A549 (cell line): ENCODE measurements around the gene PRTN3.

Source experiments
- CHD2 ChIP-seq: fragments of 150-350 bp; IDR thresholded peaks from 2 replicates; pipeline ENCODE4 v1.6.1; 2014; ENCODE audit warnings: low read length; ENCODE audit not compliant: partially characterized antibody
- CTCF ChIP-seq: fragments of >200 bp; sonication (Bioruptor Twin); formaldehyde crosslinking; IDR thresholded peaks from 3 replicates; pipeline ENCODE4 v1.5.1; 2016
- EP300 ChIP-seq, 2 experiments: fragments of >200 bp; sonication (Bioruptor Twin); formaldehyde crosslinking; IDR thresholded peaks; 2 replicates in 1 of 2; 3 replicates in 1 of 2; pipeline ENCODE4 v1.6.1; 2016 to 2017
- FOSL2 ChIP-seq, 2 experiments: fragments of 450-650 bp in 1 of 2; fragments of >200 bp in 1 of 2; sonication (Bioruptor Twin) in 1 of 2; formaldehyde crosslinking; IDR thresholded peaks; 2 replicates each; pipeline versions ENCODE4 v1.5.0 to v1.6.1; 2016 to 2020; ENCODE audit warnings: mild to moderate bottlenecking in 1 of 2, moderate library complexity in 1 of 2
- JUN ChIP-seq, 2 experiments: fragments of >200 bp; sonication (Bioruptor Twin); formaldehyde crosslinking; IDR thresholded peaks; 2 replicates in 1 of 2; 3 replicates in 1 of 2; pipeline ENCODE4 v1.6.1; 2016 to 2017
- KDM5A ChIP-seq: fragments of 200-600 bp; sonication (generic); IDR thresholded peaks from 2 replicates; pipeline ENCODE4 v1.6.1; 2016; ENCODE audit warnings: antibody characterized with exemption, mild to moderate bottlenecking
- MAX ChIP-seq: IDR thresholded peaks from 2 replicates; pipeline ENCODE4 v1.6.1; 2012
- MAZ ChIP-seq: fragments of 150-350 bp; IDR thresholded peaks from 2 replicates; pipeline ENCODE4 v1.6.1; 2014; ENCODE audit warnings: antibody characterized with exemption, low read depth, low read length, borderline replicate concordance
- MYC ChIP-seq: IDR thresholded peaks from 2 replicates; pipeline ENCODE4 v1.6.1; 2012; ENCODE audit warnings: mild to moderate bottlenecking, inconsistent platforms, low read length, improper control_type of control experiment, borderline replicate concordance
- RAD21 ChIP-seq, 2 experiments: fragments of >200 bp in 1 of 2; sonication (Bioruptor Twin) in 1 of 2; formaldehyde crosslinking in 1 of 2; IDR thresholded peaks in 1 of 2; conservative IDR thresholded peaks in 1 of 2; 2 replicates in 1 of 2; 3 replicates in 1 of 2; pipeline ENCODE4 v1.6.1; 2012 to 2018; ENCODE audit warnings: inconsistent platforms in 1 of 2
- REST ChIP-seq: fragments of 200-600 bp; sonication (generic); IDR thresholded peaks from 2 replicates; pipeline ENCODE4 v1.6.1; 2016; ENCODE audit warnings: antibody characterized with exemption, mild to moderate bottlenecking, moderate library complexity
- SMC3 ChIP-seq: fragments of >200 bp; sonication (Bioruptor Twin); formaldehyde crosslinking; IDR thresholded peaks from 3 replicates; pipeline ENCODE4 v1.6.1; 2018; ENCODE audit warnings: inconsistent platforms
- TF ChIP-seq, protein P1 (sequence below): IDR thresholded peaks from 2 replicates; pipeline ENCODE4 v1.6.1; 2012

DNA sequence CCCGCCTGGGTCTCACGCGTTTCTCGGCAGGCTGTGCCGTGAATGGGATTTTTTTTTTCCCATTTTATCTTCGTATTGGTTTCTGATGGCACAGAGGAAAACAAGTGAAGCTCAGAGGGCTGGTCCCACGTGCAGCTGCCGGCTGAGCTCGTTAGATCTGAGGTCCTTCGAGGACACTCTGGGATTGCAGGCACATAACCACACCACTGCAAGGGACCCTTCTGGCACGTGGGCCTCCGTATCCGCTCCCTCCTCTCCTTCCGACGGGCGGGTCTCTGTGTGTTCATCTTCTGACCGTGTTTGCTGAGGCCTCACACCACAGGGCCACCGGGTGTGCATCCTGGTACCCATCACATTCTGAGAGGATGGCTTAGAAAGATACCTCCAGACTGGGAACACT, 35.3 kb downstream of the PRTN3 start:
- TF ChIP-seq CTCF (no peak), MAZ (no peak), MAX (no peak), JUN (IDR thresholded peaks at IDR 0.05) (no peak), REST (no peak), KDM5A (no peak), SMC3 (no peak), FOSL2 (IDR thresholded peaks at IDR 0.05) (no peak), FOSL2 (CRISPR knock-in tag; IDR thresholded peaks at IDR 0.05) (no peak), RAD21 (conservative IDR thresholded peaks at IDR 0.05 in 1 of 2, IDR thresholded peaks at IDR 0.05 in 1 of 2) (no peak), CHD2 (no peak), MYC (no peak), EP300 (IDR thresholded peaks at IDR 0.05) (no peak)
- TF ChIP-seq, protein P1, sequence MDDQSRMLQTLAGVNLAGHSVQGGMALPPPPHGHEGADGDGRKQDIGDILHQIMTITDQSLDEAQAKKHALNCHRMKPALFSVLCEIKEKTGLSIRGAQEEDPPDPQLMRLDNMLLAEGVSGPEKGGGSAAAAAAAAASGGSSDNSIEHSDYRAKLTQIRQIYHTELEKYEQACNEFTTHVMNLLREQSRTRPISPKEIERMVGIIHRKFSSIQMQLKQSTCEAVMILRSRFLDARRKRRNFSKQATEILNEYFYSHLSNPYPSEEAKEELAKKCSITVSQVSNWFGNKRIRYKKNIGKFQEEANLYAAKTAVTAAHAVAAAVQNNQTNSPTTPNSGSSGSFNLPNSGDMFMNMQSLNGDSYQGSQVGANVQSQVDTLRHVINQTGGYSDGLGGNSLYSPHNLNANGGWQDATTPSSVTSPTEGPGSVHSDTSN: no peak
